GM12874 (cell line): ENCODE results near the gene SECTM1.

Experiments used
- CTCF ChIP-seq: IDR thresholded peaks from 2 replicates; pipeline ENCODE4 v1.5.1; 2011; ENCODE audit warnings: low read depth, mild to moderate bottlenecking, control low read depth, low read length, moderate library complexity; ENCODE audit not compliant: insufficient read depth

Gene SECTM1

GRCh38 chr17:82356845-82357355, 23.3 kb upstream of the SECTM1 start:
- TF ChIP-seq CTCF: no peak

GRCh38 chr17:82355770-82356427, 22.3 kb upstream of the SECTM1 start:
- no peak for TF ChIP-seq CTCF

GRCh38 chr17:82354804-82355308, 21.3 kb upstream of the SECTM1 start:
- no peak for TF ChIP-seq CTCF

- no peak for TF ChIP-seq CTCF
Measured at GRCh38 chr17:82353484-82353883, 19.9 kb upstream of the SECTM1 start.

DNA sequence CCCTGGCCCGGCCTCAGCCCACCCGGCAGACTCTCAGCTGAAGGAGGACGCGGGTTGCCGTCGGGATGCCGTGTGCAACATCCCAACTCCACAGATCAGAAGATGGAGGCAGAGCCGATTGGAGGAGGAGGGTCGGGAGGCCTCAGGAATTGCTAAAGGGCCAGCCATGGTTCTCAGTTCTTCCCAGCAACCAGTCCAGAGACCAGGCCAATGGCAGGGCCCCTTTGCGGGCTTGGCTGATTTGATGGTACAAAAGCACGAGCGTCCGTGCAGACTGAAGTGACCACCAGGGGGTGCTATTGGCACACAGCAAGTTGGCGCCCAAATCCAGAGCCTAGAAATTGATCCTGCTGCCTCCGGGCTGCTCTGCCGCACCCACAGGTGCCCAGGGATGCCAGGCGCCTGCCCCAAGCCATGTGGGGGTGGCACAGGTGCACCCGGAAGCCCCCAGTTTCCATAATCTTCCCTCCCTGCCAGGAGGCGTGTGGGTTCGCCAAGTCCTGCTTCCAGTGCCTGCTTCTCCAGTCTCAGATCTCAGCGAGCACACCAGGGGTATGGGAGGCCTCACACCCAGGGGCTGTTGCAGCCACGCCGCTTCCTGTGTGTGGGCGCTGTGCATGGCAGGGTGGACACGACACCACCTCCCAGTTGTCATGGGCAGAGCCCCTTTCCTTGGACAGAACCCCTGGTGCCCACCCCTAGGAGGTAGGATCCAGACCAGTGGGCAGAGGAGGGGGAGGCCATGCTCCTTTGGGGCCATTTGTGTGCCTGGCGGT, 18.3 kb upstream of the SECTM1 start:
- peak; percentile 93 for TF ChIP-seq CTCF

DNA sequence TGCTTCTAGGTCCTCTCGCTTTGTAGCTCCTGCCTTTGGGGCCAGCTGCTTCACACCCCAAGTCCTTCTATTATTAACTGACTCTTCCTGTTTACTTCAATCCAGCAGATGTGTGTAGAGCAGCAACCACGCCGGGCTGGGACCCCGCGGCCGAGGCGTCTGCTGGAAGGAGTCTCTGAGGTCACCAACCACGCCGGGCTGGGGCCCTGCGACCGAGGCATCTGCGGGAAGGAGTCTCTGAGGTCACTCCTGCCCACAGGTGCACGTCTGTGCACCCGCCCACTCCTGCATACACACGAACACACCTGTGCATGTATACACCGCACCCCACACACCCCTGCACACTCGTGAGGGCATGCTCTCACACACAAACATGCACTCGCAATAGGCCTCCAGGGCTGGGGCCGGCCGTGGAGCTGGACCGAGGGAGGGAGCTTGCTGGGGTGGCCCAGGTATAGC, 17.7 kb upstream of the SECTM1 start:
- TF ChIP-seq CTCF: no peak
